ENCODE data around the gene ASTN2. TPM values are rescaled to one million over a fixed set of nuclear protein-coding genes. Genes with fewer than 3 reads are reported as not detected.
"Not testable (repeated sequence)": the region's sequence is repeated elsewhere in the genome, so short reads cannot be mapped to it uniquely, and the experiment has no call there.

The ASTN2 gene
- total RNA-seq, 4 donors from 2014 or later, result 0.97 to 4.7 (median 3.0) TPM

DNA sequence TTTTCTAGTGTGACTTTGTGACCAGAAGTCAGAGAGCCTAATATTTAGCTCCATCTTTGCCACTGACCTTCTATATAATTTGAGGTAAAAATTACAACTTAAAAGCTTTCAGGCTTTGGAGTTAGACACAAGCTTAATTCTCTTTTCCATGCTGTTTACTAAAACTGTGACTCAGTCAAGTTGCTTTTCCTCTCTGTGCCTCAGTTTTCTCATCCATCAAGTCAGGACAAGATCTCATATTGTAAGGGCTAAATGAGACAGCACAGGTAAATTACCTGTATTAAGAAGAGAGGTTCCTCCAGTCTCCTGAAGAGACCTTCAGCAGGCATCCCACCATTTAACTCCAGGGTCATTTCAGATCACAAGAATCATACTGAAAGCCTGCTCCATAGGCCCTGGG lies 339.2 kb downstream of the ASTN2 start:
- TF ChIP-seq, protein P1, sequence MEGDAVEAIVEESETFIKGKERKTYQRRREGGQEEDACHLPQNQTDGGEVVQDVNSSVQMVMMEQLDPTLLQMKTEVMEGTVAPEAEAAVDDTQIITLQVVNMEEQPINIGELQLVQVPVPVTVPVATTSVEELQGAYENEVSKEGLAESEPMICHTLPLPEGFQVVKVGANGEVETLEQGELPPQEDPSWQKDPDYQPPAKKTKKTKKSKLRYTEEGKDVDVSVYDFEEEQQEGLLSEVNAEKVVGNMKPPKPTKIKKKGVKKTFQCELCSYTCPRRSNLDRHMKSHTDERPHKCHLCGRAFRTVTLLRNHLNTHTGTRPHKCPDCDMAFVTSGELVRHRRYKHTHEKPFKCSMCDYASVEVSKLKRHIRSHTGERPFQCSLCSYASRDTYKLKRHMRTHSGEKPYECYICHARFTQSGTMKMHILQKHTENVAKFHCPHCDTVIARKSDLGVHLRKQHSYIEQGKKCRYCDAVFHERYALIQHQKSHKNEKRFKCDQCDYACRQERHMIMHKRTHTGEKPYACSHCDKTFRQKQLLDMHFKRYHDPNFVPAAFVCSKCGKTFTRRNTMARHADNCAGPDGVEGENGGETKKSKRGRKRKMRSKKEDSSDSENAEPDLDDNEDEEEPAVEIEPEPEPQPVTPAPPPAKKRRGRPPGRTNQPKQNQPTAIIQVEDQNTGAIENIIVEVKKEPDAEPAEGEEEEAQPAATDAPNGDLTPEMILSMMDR (IDR thresholded peaks at IDR 0.05), result no peak
- no peak for TF ChIP-seq POLR2A (IDR thresholded peaks at IDR 0.05)
- intact Hi-C loops (cut with DNase I; ENCODE audit: low total_unique reads), result no loop called here
- no peak for DNase-seq (ENCODE audit: low spot score in 2 of 2)
- H3K4me3 ChIP-seq (ENCODE audit: low read depth, poor library complexity, severe bottlenecking), result no peak overlapping the region

DNA sequence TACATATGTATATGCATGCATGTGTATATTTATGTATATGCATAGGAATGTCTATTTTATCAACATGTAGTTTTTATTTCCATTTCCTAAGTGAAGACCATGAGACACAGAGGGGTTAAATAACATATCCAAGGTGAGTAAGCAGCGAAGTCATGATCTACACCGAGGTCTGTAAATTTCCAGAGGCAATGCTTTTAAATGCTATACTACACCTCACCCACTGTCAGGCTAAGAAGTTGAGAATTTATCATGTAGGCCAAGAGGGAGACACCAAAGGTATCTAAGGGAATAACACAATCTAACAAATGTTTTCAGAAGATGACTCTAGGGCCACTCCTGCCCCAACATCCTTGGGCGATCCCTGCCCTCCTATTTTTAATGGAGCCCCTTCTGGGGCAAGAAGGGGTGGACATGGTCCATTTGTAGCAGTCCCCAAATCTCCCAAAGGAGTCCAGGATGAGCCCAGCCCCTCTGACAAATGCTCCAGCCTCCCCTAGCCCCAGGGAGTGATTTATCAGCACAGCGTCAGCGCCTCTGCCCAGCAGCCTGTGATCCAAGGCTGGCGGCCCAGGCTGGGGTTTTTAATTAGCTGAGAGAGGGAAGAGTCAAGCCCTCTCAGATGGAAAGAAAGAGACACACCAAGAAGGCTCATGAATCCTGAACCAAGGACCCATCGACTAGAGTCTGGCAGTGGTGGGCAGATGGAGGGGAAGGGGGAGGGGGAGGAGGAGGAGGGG lies 339.9 kb downstream of the ASTN2 start:
- no peak overlapping the region for H3K4me3 ChIP-seq (ENCODE audit: low read depth, poor library complexity, severe bottlenecking)
- 45 to 50% methylated on average over 7 of the region's 7 CpGs for WGBS, 2 donors
- TF ChIP-seq POLR2A (IDR thresholded peaks at IDR 0.05), result no peak
- TF ChIP-seq, protein P1 (IDR thresholded peaks at IDR 0.05), result no peak
- no peak for DNase-seq (ENCODE audit: low spot score in 2 of 2)
- intact Hi-C loops (cut with DNase I; ENCODE audit: low total_unique reads), result no loop called here

DNA sequence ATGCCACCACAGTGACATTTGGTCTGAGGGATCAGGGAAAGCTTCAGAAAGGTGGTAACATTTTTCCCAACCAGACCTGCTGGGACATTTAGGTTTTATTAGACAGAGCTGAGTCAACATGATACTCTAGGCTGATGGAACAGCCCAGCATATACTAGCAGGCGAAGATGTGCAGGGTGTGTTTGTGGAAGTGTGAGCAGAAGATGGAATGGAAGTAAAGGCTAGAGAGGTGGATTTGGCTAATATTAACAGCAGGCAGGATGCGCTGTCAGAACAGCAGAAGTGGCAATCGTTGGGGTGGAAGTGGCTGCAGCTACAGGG lies 340.6 kb downstream of the ASTN2 start:
- TF ChIP-seq POLR2A (IDR thresholded peaks at IDR 0.05), result no peak
- no peak overlapping the region for H3K4me3 ChIP-seq (ENCODE audit: low read depth, poor library complexity, severe bottlenecking)
- WGBS, 2 donors, result 67 to 72% methylated on average over 3 of the region's 3 CpGs
- DNase-seq (ENCODE audit: low spot score in 2 of 2), result no peak
- intact Hi-C loops (cut with DNase I; ENCODE audit: low total_unique reads), result no loop called here

DNA sequence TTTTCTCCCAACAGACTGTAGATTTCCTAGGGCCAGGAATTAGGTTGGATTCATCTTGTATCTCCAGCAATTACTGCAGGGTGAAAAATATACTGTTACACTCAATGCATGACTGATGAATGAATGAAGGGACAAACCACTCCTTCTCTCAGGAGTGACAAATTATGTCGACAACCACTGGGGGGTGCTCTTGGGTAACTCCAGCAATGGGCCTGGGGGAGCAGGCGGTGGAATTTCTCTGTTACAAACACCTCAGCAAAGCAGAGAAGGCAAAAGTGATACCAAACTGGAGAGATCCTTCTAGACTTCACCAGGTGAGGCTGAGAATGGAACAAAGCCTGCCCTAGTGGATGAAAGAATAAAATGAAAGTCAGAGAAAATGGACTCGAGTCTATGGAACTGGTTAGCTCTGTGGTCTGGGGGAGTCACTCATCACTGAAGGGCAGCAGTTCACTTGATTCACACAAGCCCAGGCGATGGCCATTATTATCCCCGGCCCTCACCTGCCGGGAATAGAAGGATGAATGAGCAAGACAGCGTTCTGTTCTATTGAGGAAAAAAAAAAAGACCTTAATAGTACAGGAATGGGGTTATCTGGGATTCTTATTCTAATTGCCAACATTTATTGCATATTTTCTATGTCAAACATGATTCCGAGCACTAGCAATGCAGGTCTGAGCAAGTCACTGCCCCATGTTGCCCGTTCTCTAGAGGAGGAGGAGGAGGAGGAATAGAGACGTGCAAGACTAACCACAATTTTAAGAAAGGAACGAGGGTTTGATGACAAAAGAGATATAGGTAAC lies 341.1 kb downstream of the ASTN2 start:
- DNase-seq (ENCODE audit: low spot score in 2 of 2), result no peak
- TF ChIP-seq, protein P1 (IDR thresholded peaks at IDR 0.05), result no peak
- intact Hi-C loops (cut with DNase I; ENCODE audit: low total_unique reads), result no loop called here
- WGBS, 2 donors, result 42% methylated on average over 11 of the region's 11 CpGs
- H3K4me3 ChIP-seq (ENCODE audit: low read depth, poor library complexity, severe bottlenecking), result no peak overlapping the region

DNA sequence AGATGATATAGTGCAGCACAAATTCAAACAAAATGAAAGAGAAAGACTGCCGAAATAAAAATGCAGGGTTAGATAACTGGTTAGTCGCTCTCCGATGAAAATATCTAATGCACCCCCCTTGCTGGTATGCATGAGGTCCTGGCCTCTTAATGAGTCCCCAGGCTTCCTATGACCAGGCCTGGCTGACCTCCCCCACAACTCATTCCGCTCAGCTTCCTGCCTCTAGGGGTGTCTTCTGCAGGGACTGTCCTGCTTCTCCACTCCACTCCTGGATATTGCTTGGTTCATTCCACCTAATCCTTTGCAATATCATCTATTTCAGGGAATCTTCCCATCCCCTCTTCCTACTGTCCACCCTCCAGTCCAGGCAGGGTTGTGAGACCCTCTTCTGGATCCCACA lies 341.8 kb downstream of the ASTN2 start:
- TF ChIP-seq POLR2A (IDR thresholded peaks at IDR 0.05), result no peak
- TF ChIP-seq, protein P1 (IDR thresholded peaks at IDR 0.05), result no peak
- 80 to 83% methylated on average over 4 of the region's 4 CpGs for WGBS, 2 donors
- no peak for DNase-seq (ENCODE audit: low spot score in 2 of 2)
- intact Hi-C loops (cut with DNase I; ENCODE audit: low total_unique reads), result no loop called here
- H3K4me3 ChIP-seq (ENCODE audit: low read depth, poor library complexity, severe bottlenecking), result no peak overlapping the region

DNA sequence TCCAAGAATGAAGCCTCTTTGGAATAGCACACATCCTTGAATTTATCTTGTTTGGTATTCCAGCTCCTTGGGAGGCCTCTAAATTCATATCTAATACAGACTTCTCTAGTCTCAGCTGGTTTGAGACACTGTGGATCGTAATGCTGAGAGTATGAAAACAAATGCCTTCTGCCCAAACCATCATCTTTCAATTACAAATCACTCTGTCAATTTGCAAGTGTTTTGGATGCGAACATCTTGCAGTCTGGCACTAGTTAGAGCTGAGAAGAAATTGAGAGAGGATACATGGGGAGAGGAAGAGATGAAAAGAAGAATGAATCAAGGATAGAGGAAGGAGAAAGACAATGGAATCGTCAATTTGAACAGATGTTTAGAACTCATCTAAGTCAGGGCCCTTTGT lies 342.6 kb downstream of the ASTN2 start:
- 62 to 75% methylated on average over 3 of the region's 3 CpGs for WGBS, 2 donors
- H3K4me3 ChIP-seq (ENCODE audit: low read depth, poor library complexity, severe bottlenecking), result no peak overlapping the region
- intact Hi-C loops (cut with DNase I; ENCODE audit: low total_unique reads), result no loop called here
- no peak for DNase-seq (ENCODE audit: low spot score in 2 of 2)
- TF ChIP-seq POLR2A (IDR thresholded peaks at IDR 0.05), result no peak
- TF ChIP-seq, protein P1 (IDR thresholded peaks at IDR 0.05), result no peak

DNA sequence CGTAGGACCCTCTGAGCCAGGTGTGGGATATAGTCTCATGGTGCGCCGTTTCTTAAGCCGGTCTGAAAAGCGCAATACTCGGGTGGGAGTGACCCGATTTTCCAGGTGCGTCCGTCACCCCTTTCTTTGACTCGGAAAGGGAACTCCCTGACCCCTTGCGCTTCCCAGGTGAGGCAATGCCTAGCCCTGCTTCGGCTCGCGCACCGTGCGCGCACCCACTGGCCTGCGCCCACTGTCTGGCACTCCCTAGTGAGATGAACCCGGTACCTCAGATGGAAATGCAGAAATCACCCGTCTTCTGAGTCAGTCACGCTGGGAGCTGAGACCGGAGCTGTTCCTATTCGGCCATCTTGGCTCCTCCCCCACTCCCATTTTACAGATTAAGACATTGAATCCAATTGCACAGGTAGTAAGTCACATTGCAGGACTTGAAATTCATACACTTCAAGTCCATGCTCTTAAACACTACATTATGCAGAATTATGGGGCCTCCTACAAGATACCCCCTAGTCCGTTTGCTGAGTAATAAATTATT lies 343.1 kb downstream of the ASTN2 start:
- DNase-seq (ENCODE audit: low spot score in 2 of 2); H3K4me3 ChIP-seq (ENCODE audit: low read depth, poor library complexity, severe bottlenecking); intact Hi-C loops (cut with DNase I; ENCODE audit: low total_unique reads): not testable (repeated sequence)
- WGBS, 2 donors, result 59 to 65% methylated on average over 20 to 21 of the region's 24 CpGs

All from lower leg skin (tissue), 4 donors.